ENCODE measurements around the gene SPDYE3. TPM values are rescaled to one million over a fixed set of nuclear protein-coding genes. Genes with fewer than 3 reads are reported as not detected.
"Not testable (repeated sequence)": the region's sequence is repeated elsewhere in the genome, so short reads cannot be mapped to it uniquely, and the experiment has no call there.

Gene SPDYE3
- total RNA-seq, 2 experiments from 2014 or later = not detected

GRCh38 chr7:100346921-100347320, 39.4 kb downstream of the SPDYE3 start:
- ChIA-PET CTCF (interaction anchor here (0.6 to 1.7 kb wide), 3 partner anchors 49 to 129 kb away, joined by 3 read pairs; no protein-coding TSS in a partner anchor), POLR2A (no interaction called here)

- ChIA-PET CTCF (interaction anchor here (0.6 kb wide), 1 partner anchor 825 kb away, joined by 5 read pairs; no protein-coding TSS in a partner anchor), POLR2A (no interaction called here)
These were observed 41.3 kb downstream of the SPDYE3 start for GRCh38 chr7:100348805-100349204.

GRCh38 chr7:100349757-100350156, 42.3 kb downstream of the SPDYE3 start:
- ChIA-PET POLR2A (no interaction called here), CTCF (no interaction called here)

GRCh38 chr7:100351657-100352058, 44.2 kb downstream of the SPDYE3 start:
- CTCF ChIA-PET = no interaction called here
- POLR2A ChIA-PET = no interaction called here

- CTCF ChIA-PET, POLR2A ChIA-PET: not testable (repeated sequence)
These were observed 44.8 kb downstream of the SPDYE3 start for GRCh38 chr7:100352230-100352781.

GRCh38 chr7:100352984-100353684, 45.6 kb downstream of the SPDYE3 start:
- POLR2A ChIA-PET = no interaction called here
- CTCF ChIA-PET = interaction anchor here (0.6 kb wide), 1 partner anchor 54 kb away, joined by 3 read pairs; no protein-coding TSS in a partner anchor

GRCh38 chr7:100353685-100354330, 46.3 kb downstream of the SPDYE3 start:
- CTCF ChIA-PET = interaction anchor here (0.7 kb wide), 1 partner anchor 9 kb away, joined by 3 read pairs; no protein-coding TSS in a partner anchor
- POLR2A ChIA-PET = no interaction called here

- ChIA-PET POLR2A (no interaction called here), CTCF (no interaction called here)
These were observed 49.0 kb downstream of the SPDYE3 start for GRCh38 chr7:100356416-100357068.

GRCh38 chr7:100357131-100357561, 49.6 kb downstream of the SPDYE3 start:
- ChIA-PET POLR2A (no interaction called here), CTCF (no interaction called here)

GRCh38 chr7:100358027-100358856, 50.7 kb downstream of the SPDYE3 start, which contains the start of gene PILRB:
TSS of gene PILRB (plus strand) at chr7:100358117. CDS start at chr7:100358303, 186 bp downstream.
- ChIA-PET CTCF (no interaction called here), POLR2A (no interaction called here)

GRCh38 chr7:100358857-100359212, 51.3 kb downstream of the SPDYE3 start:
- POLR2A ChIA-PET = no interaction called here
- CTCF ChIA-PET = no interaction called here

- POLR2A ChIA-PET = no interaction called here
- CTCF ChIA-PET = interaction anchor here (0.6 to 1.0 kb wide), 2 partner anchors 19 to 47 kb away, joined by 3 to 5 read pairs; no protein-coding TSS in a partner anchor
These were observed 52.8 kb downstream of the SPDYE3 start for GRCh38 chr7:100360135-100360854.

- ChIA-PET CTCF (no interaction called here), POLR2A (no interaction called here)
These were observed 55.6 kb downstream of the SPDYE3 start for GRCh38 chr7:100363098-100363497.

GRCh38 chr7:100363797-100364196, 56.3 kb downstream of the SPDYE3 start:
- CTCF ChIA-PET = interaction anchor here (0.6 kb wide), 1 partner anchor 230 kb away, joined by 3 read pairs; no protein-coding TSS in a partner anchor
- POLR2A ChIA-PET = interaction anchor here (0.7 kb wide), 1 partner anchor 33 kb away, joined by 3 read pairs; no protein-coding TSS in a partner anchor

- POLR2A ChIA-PET = no interaction called here
- CTCF ChIA-PET = interaction anchor here (0.6 to 2.2 kb wide), 2 partner anchors 43 to 231 kb away, joined by 3 to 10 read pairs; no protein-coding TSS in a partner anchor
These were observed 57.0 kb downstream of the SPDYE3 start for GRCh38 chr7:100364480-100364879.

GRCh38 chr7:100365998-100366367, 58.5 kb downstream of the SPDYE3 start:
- ChIA-PET CTCF (interaction anchor here (0.7 to 2.2 kb wide), 4 partner anchors 10 to 46 kb away, joined by 3 to 10 read pairs (median 5); no protein-coding TSS in a partner anchor), POLR2A (interaction anchor here (0.6 to 0.7 kb wide), 3 partner anchors 21 to 195 kb away, joined by 3 to 6 read pairs (median 4); no protein-coding TSS in a partner anchor)

- CTCF ChIA-PET = interaction anchor here (0.7 to 2.2 kb wide), 3 partner anchors 11 to 45 kb away, joined by 4 to 10 read pairs (median 6); no protein-coding TSS in a partner anchor
These were observed 59.1 kb downstream of the SPDYE3 start for GRCh38 chr7:100366411-100367250.

More at GRCh38 chr7:100366411-100367250, 59.1 kb downstream of the SPDYE3 start:
- POLR2A ChIA-PET = interaction anchor here (0.7 kb wide), 1 partner anchor 27 kb away, joined by 4 read pairs; no protein-coding TSS in a partner anchor
